GM23338 (cell line): Measurements from ENCODE around the gene EEF1G. TPM values are rescaled to one million over a fixed set of nuclear protein-coding genes. Genes with fewer than 3 reads are reported as not detected.

Experiments
- ATAC-seq: fragments of 200-7000 bp; cut with Tn5 transposase; 3 replicates; pipeline ENCODE4 v1.9.1; 2020
- DNase-seq: peaks from one replicate; pipeline ENCODE4 v3.0.0-alpha.2; 2015; ENCODE audit warnings: low spot score
- H2AFZ ChIP-seq: fragments of 200-600 bp; sonication (generic); 2 replicates; pipeline ENCODE4 v1.8.0; 2016; ENCODE audit warnings: antibody characterized with exemption, mild to moderate bottlenecking, moderate library complexity
- H3F3A ChIP-seq: fragments of 200-600 bp; sonication (generic); replicated peaks from 2 replicates; pipeline ENCODE4 v1.8.0; 2017; ENCODE audit warnings: antibody characterized with exemption, mixed run types, low read depth
- H3K27ac ChIP-seq: fragments of 200-600 bp; sonication (generic); 2 replicates; pipeline ENCODE4 v1.6.1; 2016; ENCODE audit warnings: low read depth
- H3K27me3 ChIP-seq: fragments of 200-600 bp; sonication (generic); 2 replicates; pipeline ENCODE4 v1.8.0; 2016; ENCODE audit warnings: mild to moderate bottlenecking, mixed run types, moderate library complexity; ENCODE audit not compliant: insufficient read depth
- H3K36me3 ChIP-seq: fragments of 200-600 bp; sonication (generic); 2 replicates; pipeline ENCODE4 v1.8.0; 2016; ENCODE audit warnings: mild to moderate bottlenecking; ENCODE audit not compliant: insufficient read depth
- H3K4me1 ChIP-seq: fragments of 200-600 bp; sonication (generic); 2 replicates; pipeline ENCODE4 v1.8.0; 2016; ENCODE audit warnings: mild to moderate bottlenecking, moderate library complexity; ENCODE audit not compliant: insufficient read depth
- H3K4me2 ChIP-seq: fragments of 200-600 bp; sonication (generic); 2 replicates; pipeline ENCODE4 v1.7.1; 2017; ENCODE audit warnings: mixed run types
- H3K4me3 ChIP-seq: fragments of 200-600 bp; sonication (generic); 2 replicates; pipeline ENCODE4 v1.6.1; 2016; ENCODE audit warnings: mixed run types
- H3K79me2 ChIP-seq: fragments of 200-600 bp; sonication (generic); replicated peaks from 2 replicates; pipeline ENCODE4 v1.8.0; 2017; ENCODE audit warnings: mild to moderate bottlenecking; ENCODE audit not compliant: insufficient read depth
- H3K9me2 ChIP-seq: fragments of 200-600 bp; sonication (generic); 2 replicates; pipeline ENCODE4 v1.8.0; 2017; ENCODE audit not compliant: insufficient read depth
- H4K20me1 ChIP-seq: fragments of 200-600 bp; sonication (generic); replicated peaks from 2 replicates; pipeline ENCODE4 v1.8.0; 2017; ENCODE audit warnings: mild to moderate bottlenecking; ENCODE audit not compliant: insufficient read depth
- H3K27ac Mint-ChIP-seq: 2 replicates; pipeline ENCODE4 v1.8.0; 2020; ENCODE audit warnings: inconsistent platforms, mild to moderate bottlenecking, moderate library complexity, mixed read lengths
- H3K27me3 Mint-ChIP-seq: 3 replicates; pipeline ENCODE4 v1.8.0; 2022; ENCODE audit warnings: low read depth, mild to moderate bottlenecking, moderate library complexity, mixed read lengths, inconsistent platforms; ENCODE audit not compliant: insufficient read depth, poor library complexity
- H3K36me3 Mint-ChIP-seq: 3 replicates; pipeline ENCODE4 v1.8.0; 2021; ENCODE audit warnings: low read depth, mild to moderate bottlenecking, inconsistent platforms, moderate library complexity, mixed read lengths
- H3K4me1 Mint-ChIP-seq: 3 replicates; pipeline ENCODE4 v1.8.0; 2020; ENCODE audit warnings: mild to moderate bottlenecking, inconsistent platforms, mixed read lengths
- H3K4me3 Mint-ChIP-seq: 3 replicates; pipeline ENCODE4 v1.8.0; 2021; ENCODE audit warnings: moderate library complexity, mild to moderate bottlenecking, inconsistent platforms, mixed read lengths
- H3K9me3 Mint-ChIP-seq: 3 replicates; pipeline ENCODE4 v1.8.0; 2020; ENCODE audit warnings: moderate library complexity, mild to moderate bottlenecking, inconsistent platforms, mixed read lengths
- CREB1 ChIP-seq: fragments of 250-450 bp; sonication (Bioruptor Pico); IDR thresholded peaks from 2 replicates; pipeline ENCODE4 v1.5.0; 2020; ENCODE audit warnings: low read depth, mild to moderate bottlenecking, moderate library complexity
- EZH2 ChIP-seq: fragments of 200-600 bp; sonication (generic); IDR thresholded peaks from one replicate; pipeline ENCODE4 v1.8.0; 2017; ENCODE audit warnings: antibody characterized with exemption, mild to moderate bottlenecking, low read depth; ENCODE audit not compliant: unreplicated experiment
- EZH2phosphoT487 ChIP-seq: fragments of 200-600 bp; sonication (generic); IDR thresholded peaks from one replicate; pipeline ENCODE4 v1.8.1; 2018; ENCODE audit warnings: antibody characterized with exemption; ENCODE audit not compliant: unreplicated experiment
- JUNB ChIP-seq: IDR thresholded peaks from one replicate; pipeline ENCODE4 v1.6.1; 2016; ENCODE audit warnings: antibody characterized with exemption; ENCODE audit not compliant: unreplicated experiment
- NANOG ChIP-seq: IDR thresholded peaks from 2 replicates; pipeline ENCODE4 v1.6.1; 2016; ENCODE audit warnings: antibody characterized with exemption, borderline replicate concordance
- POLR2AphosphoS5 ChIP-seq: IDR thresholded peaks from 2 replicates; pipeline ENCODE4 v1.6.1; 2016; ENCODE audit warnings: antibody characterized with exemption, low read depth
- STAT1 ChIP-seq: IDR thresholded peaks from one replicate; pipeline ENCODE4 v1.6.1; 2016; ENCODE audit warnings: antibody characterized with exemption; ENCODE audit not compliant: unreplicated experiment
- ZNF114 ChIP-seq: fragments of 250-450 bp; sonication (Bioruptor Pico); IDR thresholded peaks from 2 replicates; pipeline ENCODE4 v1.5.0; 2020; ENCODE audit warnings: mild to moderate bottlenecking, moderate library complexity
- ZNF331 ChIP-seq: fragments of 250-450 bp; sonication (Bioruptor Pico); IDR thresholded peaks from 2 replicates; pipeline ENCODE4 v1.5.0; 2020; ENCODE audit warnings: low read depth, mild to moderate bottlenecking, moderate library complexity
- polyA plus RNA-seq: library from polyadenylated mRNA; unstranded; fragments of >200 nt; fragmentation: Nextera tagmentation; extraction: Ambion mirVana; gene quantifications from 2 replicates; pipeline ENCODE4 v1.2.1, GENCODE V29; 2016
- total RNA-seq: library from RNA; depleted of rRNA; stranded (reverse); fragments of >200 nt; shearing (Covaris generic); gene quantifications from 2 replicates; pipeline ENCODE4 v1.2.3, GENCODE V29; 2014
- TF ChIP-seq, protein P1 (sequence below), 2 experiments: fragments of 200-600 bp in 1 of 2; sonication (generic) in 1 of 2; conservative IDR thresholded peaks; 2 replicates each; pipeline versions ENCODE4 v1.5.1 to v1.6.1; 2016 to 2017; ENCODE audit warnings: antibody characterized with exemption in 2 of 2, low read depth in 2 of 2, mild to moderate bottlenecking in 2 of 2, moderate library complexity in 1 of 2
- TF ChIP-seq, protein P2 (sequence below): fragments of 250-450 bp; sonication (Bioruptor Pico); IDR thresholded peaks from 2 replicates; pipeline ENCODE4 v1.5.0; 2020; ENCODE audit warnings: mild to moderate bottlenecking, moderate library complexity
- TF ChIP-seq, protein P3 (sequence below): IDR thresholded peaks from 2 replicates; pipeline ENCODE4 v1.6.1; 2016; ENCODE audit warnings: antibody characterized with exemption
- TF ChIP-seq, protein P4 (sequence below): IDR thresholded peaks from one replicate; pipeline ENCODE4 v1.6.1; 2018; ENCODE audit warnings: antibody characterized with exemption; ENCODE audit not compliant: unreplicated experiment

The EEF1G gene
- total and polyA plus RNA-seq, 2 experiments from 2014 or later: 696 to 1,316 TPM

DNA sequence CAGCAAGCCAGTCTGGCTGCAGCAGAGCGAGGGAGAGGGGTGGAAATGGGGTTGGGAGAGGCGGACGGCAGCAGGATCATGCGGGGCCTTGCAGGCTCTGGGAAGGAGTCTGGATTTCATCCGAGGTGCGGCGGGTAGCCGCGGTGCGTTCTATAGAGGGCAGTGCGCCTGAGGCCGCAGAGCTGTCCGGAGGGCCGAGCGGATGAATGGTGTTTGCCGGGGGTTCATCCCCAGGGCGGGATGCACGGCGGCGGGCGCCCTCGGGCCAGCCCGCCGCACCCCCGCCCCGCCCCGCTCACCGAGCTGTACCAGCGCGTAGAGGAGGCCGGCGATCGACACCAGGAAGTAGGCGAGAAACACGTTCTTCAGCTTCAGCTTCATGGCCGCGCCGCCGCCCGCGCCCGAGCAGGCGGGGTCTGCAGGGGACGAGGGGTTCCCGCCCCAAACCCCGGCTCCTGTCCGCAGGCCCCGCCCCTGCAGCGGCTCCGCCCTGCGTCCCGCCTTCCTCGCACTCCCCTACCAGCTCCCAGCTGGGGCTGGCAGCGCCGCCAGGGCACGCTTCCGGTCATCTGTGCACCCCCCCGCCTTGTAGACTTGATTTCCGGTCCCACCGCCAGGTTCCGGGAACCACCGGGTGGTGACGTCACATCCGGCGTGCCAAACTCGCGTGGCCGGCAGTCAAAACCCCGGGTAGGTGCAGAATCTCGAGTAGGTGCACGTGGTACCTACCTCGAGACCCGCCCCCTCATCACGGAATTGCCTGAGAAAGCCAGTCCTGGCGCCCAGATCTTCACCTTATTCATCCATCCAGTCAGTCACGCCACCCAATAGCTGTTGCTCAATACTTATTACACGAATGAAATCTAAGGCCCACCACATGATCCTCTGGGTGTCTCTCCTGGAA, 48.1 kb upstream of the EEF1G start, which contains the start of gene B3GAT3:
TSS of gene B3GAT3 (minus strand) at position 420 of the 904 bp plus-strand sequence. CDS start at position 381, 39 bp downstream.
- Histone ChIP-seq H3K4me2 (peak within 1 kb of the TSS; percentile 90), H2AFZ (peak within 1 kb of the TSS; percentile 38), H4K20me1 (no peaks in the 10 kb centered on the region), H3K4me1 (peaks cover 12% of the 10 kb centered on the region), H3K4me3 (peak within 1 kb of the TSS; percentile 87), H3K79me2 (peaks cover 8% of the 10 kb centered on the region; the same call in 1 of the 2 replicates), H3F3A (peaks cover 39% of the 10 kb centered on the region), H3K27ac (peak within 1 kb of the TSS; percentile 88), H3K36me3 (peaks cover 17% of the 10 kb centered on the region), H3K27me3 (no peaks in the 10 kb centered on the region), H3K9me2 (no peaks in the 10 kb centered on the region)
- peaks cover 9% of the 10 kb centered on the region for H3K27me3 Mint-ChIP-seq
- peak; percentile 94 for ATAC-seq
- no peaks in the 10 kb centered on the region for H3K9me3 Mint-ChIP-seq
- H3K4me3 Mint-ChIP-seq: peak within 1 kb of the TSS; percentile 94
- TF ChIP-seq CREB1 (CRISPR knock-in tag): peak; percentile 99
- TF ChIP-seq, protein P1, sequence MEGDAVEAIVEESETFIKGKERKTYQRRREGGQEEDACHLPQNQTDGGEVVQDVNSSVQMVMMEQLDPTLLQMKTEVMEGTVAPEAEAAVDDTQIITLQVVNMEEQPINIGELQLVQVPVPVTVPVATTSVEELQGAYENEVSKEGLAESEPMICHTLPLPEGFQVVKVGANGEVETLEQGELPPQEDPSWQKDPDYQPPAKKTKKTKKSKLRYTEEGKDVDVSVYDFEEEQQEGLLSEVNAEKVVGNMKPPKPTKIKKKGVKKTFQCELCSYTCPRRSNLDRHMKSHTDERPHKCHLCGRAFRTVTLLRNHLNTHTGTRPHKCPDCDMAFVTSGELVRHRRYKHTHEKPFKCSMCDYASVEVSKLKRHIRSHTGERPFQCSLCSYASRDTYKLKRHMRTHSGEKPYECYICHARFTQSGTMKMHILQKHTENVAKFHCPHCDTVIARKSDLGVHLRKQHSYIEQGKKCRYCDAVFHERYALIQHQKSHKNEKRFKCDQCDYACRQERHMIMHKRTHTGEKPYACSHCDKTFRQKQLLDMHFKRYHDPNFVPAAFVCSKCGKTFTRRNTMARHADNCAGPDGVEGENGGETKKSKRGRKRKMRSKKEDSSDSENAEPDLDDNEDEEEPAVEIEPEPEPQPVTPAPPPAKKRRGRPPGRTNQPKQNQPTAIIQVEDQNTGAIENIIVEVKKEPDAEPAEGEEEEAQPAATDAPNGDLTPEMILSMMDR (conservative IDR thresholded peaks at IDR 0.05; ENCODE audit: low read depth in 2 of 2): 0 out of 4 replicates have a peak, but pooled peaks of 1 of the 2 experiments have one; percentile 9
- no peak for TF ChIP-seq ZNF114 (CRISPR knock-in tag)
- TF ChIP-seq JUNB: no peak
- TF ChIP-seq EZH2: no peak
- no peak for TF ChIP-seq EZH2phosphoT487
- peak; percentile 95 for TF ChIP-seq POLR2AphosphoS5
- TF ChIP-seq, protein P2, sequence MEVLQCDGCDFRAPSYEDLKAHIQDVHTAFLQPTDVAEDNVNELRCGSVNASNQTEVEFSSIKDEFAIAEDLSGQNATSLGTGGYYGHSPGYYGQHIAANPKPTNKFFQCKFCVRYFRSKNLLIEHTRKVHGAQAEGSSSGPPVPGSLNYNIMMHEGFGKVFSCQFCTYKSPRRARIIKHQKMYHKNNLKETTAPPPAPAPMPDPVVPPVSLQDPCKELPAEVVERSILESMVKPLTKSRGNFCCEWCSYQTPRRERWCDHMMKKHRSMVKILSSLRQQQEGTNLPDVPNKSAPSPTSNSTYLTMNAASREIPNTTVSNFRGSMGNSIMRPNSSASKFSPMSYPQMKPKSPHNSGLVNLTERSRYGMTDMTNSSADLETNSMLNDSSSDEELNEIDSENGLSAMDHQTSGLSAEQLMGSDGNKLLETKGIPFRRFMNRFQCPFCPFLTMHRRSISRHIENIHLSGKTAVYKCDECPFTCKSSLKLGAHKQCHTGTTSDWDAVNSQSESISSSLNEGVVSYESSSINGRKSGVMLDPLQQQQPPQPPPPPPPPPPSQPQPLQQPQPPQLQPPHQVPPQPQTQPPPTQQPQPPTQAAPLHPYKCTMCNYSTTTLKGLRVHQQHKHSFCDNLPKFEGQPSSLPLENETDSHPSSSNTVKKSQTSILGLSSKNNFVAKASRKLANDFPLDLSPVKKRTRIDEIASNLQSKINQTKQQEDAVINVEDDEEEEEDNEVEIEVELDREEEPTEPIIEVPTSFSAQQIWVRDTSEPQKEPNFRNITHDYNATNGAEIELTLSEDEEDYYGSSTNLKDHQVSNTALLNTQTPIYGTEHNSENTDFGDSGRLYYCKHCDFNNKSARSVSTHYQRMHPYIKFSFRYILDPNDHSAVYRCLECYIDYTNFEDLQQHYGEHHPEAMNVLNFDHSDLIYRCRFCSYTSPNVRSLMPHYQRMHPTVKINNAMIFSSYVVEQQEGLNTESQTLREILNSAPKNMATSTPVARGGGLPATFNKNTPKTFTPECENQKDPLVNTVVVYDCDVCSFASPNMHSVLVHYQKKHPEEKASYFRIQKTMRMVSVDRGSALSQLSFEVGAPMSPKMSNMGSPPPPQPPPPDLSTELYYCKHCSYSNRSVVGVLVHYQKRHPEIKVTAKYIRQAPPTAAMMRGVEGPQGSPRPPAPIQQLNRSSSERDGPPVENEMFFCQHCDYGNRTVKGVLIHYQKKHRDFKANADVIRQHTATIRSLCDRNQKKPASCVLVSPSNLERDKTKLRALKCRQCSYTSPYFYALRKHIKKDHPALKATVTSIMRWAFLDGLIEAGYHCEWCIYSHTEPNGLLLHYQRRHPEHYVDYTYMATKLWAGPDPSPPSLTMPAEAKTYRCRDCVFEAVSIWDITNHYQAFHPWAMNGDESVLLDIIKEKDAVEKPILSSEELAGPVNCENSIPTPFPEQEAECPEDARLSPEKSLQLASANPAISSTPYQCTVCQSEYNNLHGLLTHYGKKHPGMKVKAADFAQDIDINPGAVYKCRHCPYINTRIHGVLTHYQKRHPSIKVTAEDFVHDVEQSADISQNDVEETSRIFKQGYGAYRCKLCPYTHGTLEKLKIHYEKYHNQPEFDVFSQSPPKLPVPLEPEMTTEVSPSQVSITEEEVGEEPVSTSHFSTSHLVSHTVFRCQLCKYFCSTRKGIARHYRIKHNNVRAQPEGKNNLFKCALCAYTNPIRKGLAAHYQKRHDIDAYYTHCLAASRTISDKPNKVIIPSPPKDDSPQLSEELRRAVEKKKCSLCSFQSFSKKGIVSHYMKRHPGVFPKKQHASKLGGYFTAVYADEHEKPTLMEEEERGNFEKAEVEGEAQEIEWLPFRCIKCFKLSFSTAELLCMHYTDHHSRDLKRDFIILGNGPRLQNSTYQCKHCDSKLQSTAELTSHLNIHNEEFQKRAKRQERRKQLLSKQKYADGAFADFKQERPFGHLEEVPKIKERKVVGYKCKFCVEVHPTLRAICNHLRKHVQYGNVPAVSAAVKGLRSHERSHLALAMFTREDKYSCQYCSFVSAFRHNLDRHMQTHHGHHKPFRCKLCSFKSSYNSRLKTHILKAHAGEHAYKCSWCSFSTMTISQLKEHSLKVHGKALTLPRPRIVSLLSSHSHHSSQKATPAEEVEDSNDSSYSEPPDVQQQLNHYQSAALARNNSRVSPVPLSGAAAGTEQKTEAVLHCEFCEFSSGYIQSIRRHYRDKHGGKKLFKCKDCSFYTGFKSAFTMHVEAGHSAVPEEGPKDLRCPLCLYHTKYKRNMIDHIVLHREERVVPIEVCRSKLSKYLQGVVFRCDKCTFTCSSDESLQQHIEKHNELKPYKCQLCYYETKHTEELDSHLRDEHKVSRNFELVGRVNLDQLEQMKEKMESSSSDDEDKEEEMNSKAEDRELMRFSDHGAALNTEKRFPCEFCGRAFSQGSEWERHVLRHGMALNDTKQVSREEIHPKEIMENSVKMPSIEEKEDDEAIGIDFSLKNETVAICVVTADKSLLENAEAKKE: no peak
- TF ChIP-seq, protein P3, sequence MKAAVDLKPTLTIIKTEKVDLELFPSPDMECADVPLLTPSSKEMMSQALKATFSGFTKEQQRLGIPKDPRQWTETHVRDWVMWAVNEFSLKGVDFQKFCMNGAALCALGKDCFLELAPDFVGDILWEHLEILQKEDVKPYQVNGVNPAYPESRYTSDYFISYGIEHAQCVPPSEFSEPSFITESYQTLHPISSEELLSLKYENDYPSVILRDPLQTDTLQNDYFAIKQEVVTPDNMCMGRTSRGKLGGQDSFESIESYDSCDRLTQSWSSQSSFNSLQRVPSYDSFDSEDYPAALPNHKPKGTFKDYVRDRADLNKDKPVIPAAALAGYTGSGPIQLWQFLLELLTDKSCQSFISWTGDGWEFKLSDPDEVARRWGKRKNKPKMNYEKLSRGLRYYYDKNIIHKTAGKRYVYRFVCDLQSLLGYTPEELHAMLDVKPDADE: peak; percentile 91
- TF ChIP-seq NANOG: no peak
- TF ChIP-seq STAT1: no peak
- TF ChIP-seq ZNF331 (CRISPR knock-in tag): no peak
- TF ChIP-seq, protein P4, sequence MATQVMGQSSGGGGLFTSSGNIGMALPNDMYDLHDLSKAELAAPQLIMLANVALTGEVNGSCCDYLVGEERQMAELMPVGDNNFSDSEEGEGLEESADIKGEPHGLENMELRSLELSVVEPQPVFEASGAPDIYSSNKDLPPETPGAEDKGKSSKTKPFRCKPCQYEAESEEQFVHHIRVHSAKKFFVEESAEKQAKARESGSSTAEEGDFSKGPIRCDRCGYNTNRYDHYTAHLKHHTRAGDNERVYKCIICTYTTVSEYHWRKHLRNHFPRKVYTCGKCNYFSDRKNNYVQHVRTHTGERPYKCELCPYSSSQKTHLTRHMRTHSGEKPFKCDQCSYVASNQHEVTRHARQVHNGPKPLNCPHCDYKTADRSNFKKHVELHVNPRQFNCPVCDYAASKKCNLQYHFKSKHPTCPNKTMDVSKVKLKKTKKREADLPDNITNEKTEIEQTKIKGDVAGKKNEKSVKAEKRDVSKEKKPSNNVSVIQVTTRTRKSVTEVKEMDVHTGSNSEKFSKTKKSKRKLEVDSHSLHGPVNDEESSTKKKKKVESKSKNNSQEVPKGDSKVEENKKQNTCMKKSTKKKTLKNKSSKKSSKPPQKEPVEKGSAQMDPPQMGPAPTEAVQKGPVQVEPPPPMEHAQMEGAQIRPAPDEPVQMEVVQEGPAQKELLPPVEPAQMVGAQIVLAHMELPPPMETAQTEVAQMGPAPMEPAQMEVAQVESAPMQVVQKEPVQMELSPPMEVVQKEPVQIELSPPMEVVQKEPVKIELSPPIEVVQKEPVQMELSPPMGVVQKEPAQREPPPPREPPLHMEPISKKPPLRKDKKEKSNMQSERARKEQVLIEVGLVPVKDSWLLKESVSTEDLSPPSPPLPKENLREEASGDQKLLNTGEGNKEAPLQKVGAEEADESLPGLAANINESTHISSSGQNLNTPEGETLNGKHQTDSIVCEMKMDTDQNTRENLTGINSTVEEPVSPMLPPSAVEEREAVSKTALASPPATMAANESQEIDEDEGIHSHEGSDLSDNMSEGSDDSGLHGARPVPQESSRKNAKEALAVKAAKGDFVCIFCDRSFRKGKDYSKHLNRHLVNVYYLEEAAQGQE: no peak
- peaks cover 31% of the 10 kb centered on the region for H3K36me3 Mint-ChIP-seq
- H3K4me1 Mint-ChIP-seq: peaks cover 16% of the 10 kb centered on the region
- peak within 1 kb of the TSS; percentile 96 for H3K27ac Mint-ChIP-seq
- DNase-seq: peak; percentile 98
